PC-9 (cell line): ENCODE measurements around the gene S100A6. TPM values are rescaled to one million over a fixed set of nuclear protein-coding genes. Genes with fewer than 3 reads are reported as not detected.

ENCODE experiments used
- BruUV-seq: library from RNA; stranded (reverse); fragments of 400-500 nt; replicated peaks from 2 replicates; lab custom pipeline; 2021; lab: Mats Ljungman, UMichigan
- CTCF ChIA-PET: fragments of 300-600 bp; sonication (Branson Sonifier 250); formaldehyde crosslinking; loops from one replicate; lab custom pipeline; 2022; ENCODE audit warnings: antibody characterized with exemption; lab: Charles Lee
- POLR2A ChIA-PET: fragments of 300-600 bp; sonication (Branson Sonifier 250); formaldehyde crosslinking; loops from one replicate; lab custom pipeline; 2022; ENCODE audit warnings: antibody characterized with exemption; ENCODE audit not compliant: unreplicated experiment; lab: Charles Lee
- DNase-seq, 2 experiments: peaks; one replicate each; pipeline versions ENCODE4 v3.0.0 to v3.0.0-alpha.2; 2015 to 2022; ENCODE audit warnings: mixed read lengths in 1 of 2
- H2AFZ ChIP-seq: fragments of 200-600 bp; sonication (generic); 2 replicates; pipeline ENCODE4 v1.8.1; 2017; ENCODE audit warnings: antibody characterized with exemption
- H3F3A ChIP-seq: fragments of 200-600 bp; sonication (generic); 2 replicates; pipeline ENCODE4 v1.8.1; 2017; ENCODE audit warnings: antibody characterized with exemption, mild to moderate bottlenecking, low read depth; ENCODE audit not compliant: insufficient read depth
- H3K27ac ChIP-seq: fragments of 200-600 bp; sonication (generic); 2 replicates; pipeline ENCODE4 v1.6.1; 2016; ENCODE audit warnings: mixed run types
- H3K27me3 ChIP-seq: fragments of 200-600 bp; sonication (generic); 2 replicates; pipeline ENCODE4 v1.6.1; 2016; ENCODE audit warnings: low read depth, mixed run types; ENCODE audit not compliant: insufficient read depth
- H3K36me3 ChIP-seq: fragments of 200-600 bp; sonication (generic); 2 replicates; pipeline ENCODE4 v1.6.1; 2016; ENCODE audit warnings: low read depth, mixed run types
- H3K4me1 ChIP-seq: fragments of 200-600 bp; sonication (generic); replicated peaks from 2 replicates; pipeline ENCODE4 v1.6.1; 2016; ENCODE audit warnings: mixed run types; ENCODE audit not compliant: insufficient read depth
- H3K4me2 ChIP-seq: fragments of 200-600 bp; sonication (generic); 2 replicates; pipeline ENCODE4 v1.6.1; 2017; ENCODE audit warnings: mixed run types
- H3K4me3 ChIP-seq: fragments of 200-600 bp; sonication (generic); 2 replicates; pipeline ENCODE4 v1.6.1; 2016; ENCODE audit warnings: mixed run types
- H3K79me2 ChIP-seq: fragments of 200-600 bp; sonication (generic); 2 replicates; pipeline ENCODE4 v1.6.1; 2017; ENCODE audit warnings: low read depth, mixed run types
- H3K9me2 ChIP-seq: fragments of 200-600 bp; sonication (generic); 2 replicates; pipeline ENCODE4 v1.8.1; 2017; ENCODE audit warnings: mild to moderate bottlenecking; ENCODE audit not compliant: insufficient read depth
- H3K9me3 ChIP-seq: fragments of 200-600 bp; sonication (generic); 2 replicates; pipeline ENCODE4 v1.8.1; 2016; ENCODE audit warnings: low read depth; ENCODE audit not compliant: insufficient read depth
- H4K20me1 ChIP-seq: fragments of 200-600 bp; sonication (generic); 2 replicates; pipeline ENCODE4 v1.8.1; 2017; ENCODE audit not compliant: insufficient read depth
- CTCF ChIP-seq: fragments of 200-600 bp; sonication (generic); conservative IDR thresholded peaks from 2 replicates; pipeline ENCODE4 v1.6.1; 2017; ENCODE audit warnings: mixed run types, antibody characterized with exemption, mild to moderate bottlenecking, moderate library complexity
- EZH2 ChIP-seq: fragments of 200-600 bp; sonication (generic); IDR thresholded peaks from 2 replicates; pipeline ENCODE4 v1.8.0; 2017; ENCODE audit warnings: antibody characterized with exemption, low read depth
- intact Hi-C: fragments of 100-400 bp; cut with micrococcal nuclease; formaldehyde crosslinking; loops from one replicate; pipeline ENCODE4 v1.10.0; 2022; ENCODE audit not compliant: unreplicated experiment
- total RNA-seq: library from RNA; stranded (reverse); gene quantifications from 2 replicates; pipeline ENCODE4 v1.2.3, GENCODE V29; 2021

The S100A6 gene
- total RNA-seq, 1 experiment from 2014 or later = 994 TPM

GRCh38 chr1:153505576-153505975 is 30.2 kb downstream of the S100A6 start:
- Histone ChIP-seq H4K20me1 (no peaks in the 10 kb centered on the region), H3K36me3 (no peaks in the 10 kb centered on the region), H2AFZ (no peak overlapping the region), H3K9me2 (no peaks in the 10 kb centered on the region), H3K4me2 (no peak overlapping the region), H3K4me1 (peaks cover 11% of the 10 kb centered on the region), H3K79me2 (no peaks in the 10 kb centered on the region), H3K27ac (no peak overlapping the region), H3K4me3 (no peak overlapping the region), H3K9me3 (no peaks in the 10 kb centered on the region; the same call in 1 of the 2 replicates), H3K27me3 (no peaks in the 10 kb centered on the region), H3F3A (0 out of 2 replicates have a peak, but pooled peaks cover 5% of the 10 kb centered on the region)
- DNase-seq = no peak
- ChIA-PET POLR2A (no interaction called here), CTCF (interaction anchor here (1.1 kb wide), 1 partner anchor 101 kb away, joined by 3 read pairs; no protein-coding TSS in a partner anchor)
- intact Hi-C loops = no loop called here
- TF ChIP-seq CTCF (no peak), EZH2 (no peak)
- BruUV-seq = no TSS peak

- POLR2A ChIA-PET = no interaction called here
These were observed 32.0 kb downstream of the S100A6 start for GRCh38 chr1:153503766-153504165.

GRCh38 chr1:153498746-153499145 is 37.0 kb downstream of the S100A6 start:
- no peaks in the 10 kb centered on the region for H3K9me2 ChIP-seq
- ChIA-PET POLR2A (no interaction called here), CTCF (interaction anchor here (0.7 kb wide), 1 partner anchor 146 kb away, joined by 3 read pairs; no protein-coding TSS in a partner anchor)
- H3K27ac ChIP-seq = no peak overlapping the region
- no TSS peak for BruUV-seq
- no peak for TF ChIP-seq EZH2
- TF ChIP-seq CTCF = no peak
- H3K27me3 ChIP-seq = no peaks in the 10 kb centered on the region
- H4K20me1 ChIP-seq = no peaks in the 10 kb centered on the region
- no peaks in the 10 kb centered on the region for H3F3A ChIP-seq
- no peak overlapping the region for H2AFZ ChIP-seq
- intact Hi-C loops = no loop called here
- no peaks in the 10 kb centered on the region for H3K36me3 ChIP-seq
- no peak overlapping the region for H3K4me2 ChIP-seq
- no peaks in the 10 kb centered on the region for H3K79me2 ChIP-seq
- no peaks in the 10 kb centered on the region; the same call in 1 of the 2 replicates for H3K9me3 ChIP-seq
- H3K4me3 ChIP-seq = no peak overlapping the region
- DNase-seq = no peak
- no peaks in the 10 kb centered on the region for H3K4me1 ChIP-seq

More at GRCh38 chr1:153503766-153504165, 32.0 kb downstream of the S100A6 start:
- TF ChIP-seq CTCF (no peak), EZH2 (no peak)
- intact Hi-C loops = no loop called here
- H3K4me1 ChIP-seq = peaks cover 11% of the 10 kb centered on the region
- H3K27me3 ChIP-seq = no peaks in the 10 kb centered on the region
- H3F3A ChIP-seq = no peaks in the 10 kb centered on the region
- H3K79me2 ChIP-seq = no peaks in the 10 kb centered on the region
- no peak overlapping the region for H2AFZ ChIP-seq
- H4K20me1 ChIP-seq = no peaks in the 10 kb centered on the region
- BruUV-seq = no TSS peak
- no peak overlapping the region for H3K27ac ChIP-seq
- no peak overlapping the region for H3K4me2 ChIP-seq
- DNase-seq = no peak
- CTCF ChIA-PET = no interaction called here
- H3K4me3 ChIP-seq = no peak overlapping the region
- no peaks in the 10 kb centered on the region for H3K9me2 ChIP-seq
- H3K36me3 ChIP-seq = no peaks in the 10 kb centered on the region
- H3K9me3 ChIP-seq = no peaks in the 10 kb centered on the region; the same call in 1 of the 2 replicates
